A204.1 (cell line): ENCODE results near the gene KRTAP10-11.
"Not testable (repeated sequence)": the region's sequence is repeated elsewhere in the genome, so short reads cannot be mapped to it uniquely, and the experiment has no call there.

ENCODE experiments used
- FAIRE-seq: peaks from 2 replicates; lab custom pipeline; 2012; peaks lifted over from hg19 to GRCh38; lab: Jason Lieb, UNC

The KRTAP10-11 gene

DNA sequence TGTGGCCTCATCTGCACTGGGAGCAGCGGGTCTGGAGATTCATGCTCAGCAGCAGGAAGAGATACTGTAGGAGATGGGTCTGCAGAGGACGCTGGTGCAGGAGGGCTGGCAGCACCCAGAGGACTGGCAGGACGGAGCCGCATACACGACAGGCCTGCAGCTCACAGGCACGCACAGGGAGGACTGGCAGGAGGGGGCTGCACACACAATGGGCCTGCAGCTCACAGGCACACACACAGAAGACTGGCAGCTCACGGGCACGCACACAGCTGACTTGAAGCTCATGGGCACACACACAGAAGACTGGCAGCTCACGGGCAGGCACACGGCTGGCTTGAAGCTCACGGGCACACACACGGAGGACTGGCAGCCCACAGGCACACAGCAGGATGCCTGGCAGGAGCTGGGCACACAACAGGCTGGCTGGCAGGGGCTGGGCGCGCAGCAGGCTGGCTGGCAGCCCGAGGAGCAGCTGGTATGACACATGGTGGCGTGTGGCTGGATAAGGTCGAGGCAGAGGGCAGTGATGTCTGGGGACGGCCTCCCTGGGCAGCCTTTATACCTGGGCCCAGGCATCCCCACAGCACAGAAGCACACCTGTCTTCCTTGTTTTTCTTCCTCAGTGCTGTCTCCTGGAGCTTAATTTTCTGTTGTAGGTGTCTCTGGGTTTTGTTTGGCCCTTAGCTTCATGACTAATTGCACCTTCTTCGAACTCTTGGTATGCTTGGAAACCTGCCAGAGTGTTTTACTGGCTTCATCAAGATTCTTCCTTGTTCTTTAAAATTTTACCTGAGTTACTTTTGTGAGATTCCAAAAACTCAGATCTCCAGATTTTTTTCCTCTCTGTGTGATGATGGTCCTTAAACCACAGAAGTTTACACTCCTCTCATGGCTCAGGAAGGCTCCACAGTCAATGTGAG lies 20.4 kb downstream of the KRTAP10-11 start, which contains the start of gene KRTAP12-2:
Gene KRTAP12-2 (minus strand): TSS at position 527 of the 920 bp plus-strand sequence. CDS start 41 bp downstream, at position 486.
- FAIRE-seq: no peak

DNA sequence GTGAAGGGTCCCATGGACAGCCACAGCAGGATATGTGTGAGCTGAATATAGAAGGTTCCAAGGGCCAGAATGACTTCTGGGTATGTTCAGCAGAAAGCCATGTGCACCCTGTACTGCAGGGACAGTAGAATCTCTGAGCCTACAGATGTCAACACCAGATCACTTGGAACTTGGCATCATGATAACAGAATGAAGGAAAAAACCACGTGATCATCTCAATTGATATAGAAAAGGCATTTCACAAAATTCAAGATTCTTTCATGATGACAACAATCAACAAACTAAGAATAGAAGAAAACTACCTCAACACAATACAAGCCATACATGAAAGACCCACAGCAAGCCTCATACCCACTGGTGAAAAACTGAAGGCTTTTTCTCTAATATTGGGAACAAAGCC lies 21.4 kb downstream of the KRTAP10-11 start:
- FAIRE-seq: no peak

DNA sequence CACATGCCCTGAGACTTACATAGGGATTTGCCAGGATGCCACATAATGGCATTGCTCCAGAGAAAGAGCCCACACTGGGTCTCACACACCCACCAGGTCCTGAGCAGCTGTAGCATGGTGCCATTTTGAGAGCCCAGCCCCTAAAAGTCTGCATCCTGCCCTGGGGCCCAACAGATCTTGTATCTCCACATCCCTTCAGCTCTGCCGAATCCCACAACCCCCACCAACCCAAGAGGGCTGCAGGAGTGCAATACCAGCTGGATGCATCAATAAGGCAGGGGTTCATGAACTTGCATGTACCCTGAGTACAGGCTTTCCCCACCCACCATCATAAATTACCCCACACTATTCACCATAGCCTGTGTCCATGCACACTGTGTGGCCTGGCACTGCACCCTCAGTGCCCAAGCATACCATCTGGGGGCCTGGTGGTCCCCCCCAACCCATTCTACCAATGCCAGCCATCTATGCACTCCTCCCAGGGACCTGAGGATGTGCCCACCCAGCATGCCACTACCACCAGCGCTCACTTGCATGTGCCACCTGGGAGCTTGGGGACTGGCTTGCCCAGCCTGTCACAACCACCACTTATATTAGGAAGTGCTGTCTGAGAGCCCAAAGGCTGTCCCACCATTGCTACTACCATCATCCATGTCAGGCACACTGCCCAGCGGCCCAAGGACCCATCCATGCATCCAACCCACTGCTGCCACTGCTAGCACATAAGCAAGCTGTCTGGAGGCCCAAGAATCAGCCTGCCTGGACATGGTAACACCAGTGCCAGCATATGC lies 24.6 kb downstream of the KRTAP10-11 start:
- FAIRE-seq: no peak

DNA sequence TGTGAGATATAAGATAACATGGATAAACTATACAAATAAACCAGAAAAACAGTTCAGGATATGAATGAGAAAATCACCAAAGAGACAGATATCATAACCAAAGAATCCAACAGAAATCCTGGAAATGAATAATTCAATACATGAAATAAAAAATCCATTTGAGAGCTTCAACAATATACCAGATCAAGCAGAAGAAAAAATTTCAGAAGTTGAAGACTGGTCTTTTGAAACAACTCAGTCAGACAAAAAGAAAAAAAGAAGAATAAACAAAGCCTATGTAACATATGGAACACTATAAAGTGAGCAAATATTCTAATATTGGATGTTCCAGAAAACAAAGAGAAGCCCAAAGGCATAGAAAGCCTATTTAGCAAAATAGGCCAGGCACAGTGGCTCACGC lies 25.7 kb downstream of the KRTAP10-11 start:
- FAIRE-seq: no peak

DNA sequence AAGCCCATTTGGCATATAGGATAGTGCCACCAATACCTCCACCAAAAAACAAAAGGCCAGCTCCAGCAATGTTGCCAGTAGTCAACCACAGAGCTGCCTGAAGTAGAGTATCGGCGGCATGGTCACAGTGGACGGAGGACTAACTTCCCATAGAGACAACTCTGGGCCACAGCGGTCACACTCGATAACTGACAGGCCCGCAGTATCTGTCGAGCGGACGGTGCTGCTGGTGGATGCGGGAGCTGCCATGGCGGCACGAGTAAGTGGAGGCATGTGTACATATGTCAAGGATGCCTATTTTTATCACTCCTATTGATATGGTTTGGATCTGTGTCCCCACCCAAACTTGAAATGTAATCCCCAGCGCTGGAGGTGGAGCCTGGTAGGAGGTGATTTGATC lies 31.7 kb downstream of the KRTAP10-11 start:
- FAIRE-seq: no peak

DNA sequence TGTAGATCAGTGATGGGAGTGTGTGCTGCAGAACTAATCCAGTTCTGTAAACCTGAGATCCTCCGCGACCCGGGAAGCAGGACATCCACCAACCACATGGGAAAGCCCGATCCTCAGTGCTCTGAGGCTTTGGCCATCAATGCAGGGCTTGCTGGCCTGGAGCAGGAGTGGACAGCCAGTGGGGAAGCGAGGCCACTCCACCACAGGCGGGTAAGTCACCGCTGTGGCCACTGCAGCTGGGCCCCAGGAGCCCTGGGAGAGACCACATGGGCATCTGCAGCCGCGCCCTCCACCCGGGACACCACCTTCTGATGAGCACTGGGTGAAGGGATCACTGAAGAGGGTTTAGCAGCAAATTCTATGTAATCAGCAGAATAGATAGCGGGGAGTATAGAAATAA lies 34.9 kb downstream of the KRTAP10-11 start:
- no peak for FAIRE-seq

DNA sequence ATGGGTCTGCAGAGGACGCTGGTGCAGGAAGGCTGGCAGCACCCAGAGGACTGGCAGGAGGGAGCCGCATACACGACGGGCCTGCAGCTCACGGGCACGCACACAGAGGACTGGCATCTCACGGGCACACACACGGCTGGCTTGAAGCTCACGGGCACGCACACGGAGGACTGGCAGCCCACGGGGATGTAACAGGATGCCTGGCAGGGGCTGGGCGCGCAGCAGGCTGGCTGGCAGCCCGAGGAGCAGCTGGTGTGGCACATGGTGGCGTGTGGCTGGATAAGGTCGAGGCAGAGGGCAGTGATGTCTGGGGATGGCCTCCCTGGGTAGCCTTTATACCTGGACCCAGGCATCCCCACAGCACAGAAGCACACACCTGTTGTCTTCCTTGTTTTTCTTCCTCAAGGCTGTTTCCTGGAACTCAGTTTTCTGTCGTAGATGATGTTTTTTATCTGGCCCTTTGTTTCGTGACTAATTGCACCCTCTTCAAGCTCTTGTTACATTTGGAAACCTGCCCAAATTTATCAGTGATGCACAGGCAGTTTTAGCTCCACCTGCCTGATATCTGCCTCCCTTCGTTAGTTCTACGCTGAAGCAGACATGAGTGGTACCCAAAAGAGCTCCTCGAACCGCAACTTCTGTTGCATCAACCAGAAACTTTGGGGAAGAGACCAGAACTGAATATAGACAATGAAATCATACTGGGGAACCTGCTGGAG lies 35.8 kb downstream of the KRTAP10-11 start, which contains the start of gene KRTAP12-1:
Gene KRTAP12-1 (minus strand): TSS at position 303 of the 719 bp plus-strand sequence. CDS start 40 bp downstream, at position 263.
- FAIRE-seq: no peak

DNA sequence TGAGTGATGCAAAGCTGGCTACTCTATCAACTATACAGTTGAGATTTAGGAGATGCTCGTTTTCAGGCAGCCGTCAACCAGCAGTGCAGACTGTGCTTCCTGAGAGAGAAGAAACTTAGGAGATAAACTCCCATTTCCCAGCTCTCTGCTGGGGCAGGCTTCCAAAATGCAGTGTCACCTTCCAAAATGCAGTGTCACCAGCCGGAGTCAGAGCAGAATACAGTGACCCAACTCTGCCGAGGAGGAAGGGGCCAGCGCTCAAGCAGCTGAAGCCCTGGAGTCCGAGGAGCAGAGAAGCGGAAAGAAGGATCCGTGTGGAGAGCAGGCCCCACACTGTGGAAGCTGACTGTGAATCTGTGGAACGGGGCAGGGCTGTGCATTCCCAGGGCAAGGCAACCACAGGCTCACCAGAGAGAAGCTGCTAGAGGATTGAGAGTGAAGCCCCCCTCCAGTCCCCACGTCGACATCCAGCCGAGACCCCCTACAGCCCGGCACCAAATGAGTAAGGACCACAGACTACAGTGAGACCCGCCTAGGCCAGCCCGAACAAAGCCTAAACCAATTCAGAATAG lies 36.5 kb downstream of the KRTAP10-11 start:
- no peak for FAIRE-seq

DNA sequence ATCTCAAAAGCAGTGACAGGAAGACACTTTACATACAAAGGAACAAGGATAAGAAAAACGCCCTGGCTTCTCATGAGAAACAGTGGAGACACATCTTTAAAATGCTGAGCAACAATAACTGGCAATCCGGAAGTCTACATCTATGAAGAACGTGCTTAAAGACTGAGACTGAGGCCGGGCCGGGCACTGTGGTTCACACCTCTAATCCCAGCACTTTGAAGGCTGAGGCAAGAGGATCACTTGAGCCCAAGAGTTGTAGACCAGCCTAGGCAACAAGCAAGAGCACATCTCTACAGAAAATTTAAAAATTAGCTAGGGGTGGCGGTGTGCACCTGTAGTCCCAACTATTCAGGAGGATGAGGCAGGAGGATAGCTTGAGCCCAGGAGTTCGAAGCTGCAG lies 37.9 kb downstream of the KRTAP10-11 start:
- no peak for FAIRE-seq

DNA sequence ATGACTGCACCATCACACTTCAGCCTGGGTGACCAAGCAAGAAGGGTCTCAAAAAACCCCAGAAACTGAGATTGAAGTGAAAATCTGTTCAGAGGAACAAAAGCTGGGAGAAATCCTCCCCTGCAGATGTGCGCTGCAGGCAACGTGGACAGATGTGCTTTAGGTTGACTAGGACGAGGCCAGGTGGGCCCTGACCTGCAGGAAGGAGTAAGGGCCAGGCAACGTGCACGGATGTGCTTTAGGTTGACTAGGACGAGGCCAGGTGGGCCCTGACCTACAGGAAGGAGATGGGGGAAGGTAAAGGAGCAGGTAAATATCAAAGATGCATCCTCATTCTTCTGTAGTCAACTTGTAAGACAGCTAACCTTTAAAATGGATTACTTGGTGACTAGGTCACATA lies 38.3 kb downstream of the KRTAP10-11 start:
- FAIRE-seq: no peak

DNA sequence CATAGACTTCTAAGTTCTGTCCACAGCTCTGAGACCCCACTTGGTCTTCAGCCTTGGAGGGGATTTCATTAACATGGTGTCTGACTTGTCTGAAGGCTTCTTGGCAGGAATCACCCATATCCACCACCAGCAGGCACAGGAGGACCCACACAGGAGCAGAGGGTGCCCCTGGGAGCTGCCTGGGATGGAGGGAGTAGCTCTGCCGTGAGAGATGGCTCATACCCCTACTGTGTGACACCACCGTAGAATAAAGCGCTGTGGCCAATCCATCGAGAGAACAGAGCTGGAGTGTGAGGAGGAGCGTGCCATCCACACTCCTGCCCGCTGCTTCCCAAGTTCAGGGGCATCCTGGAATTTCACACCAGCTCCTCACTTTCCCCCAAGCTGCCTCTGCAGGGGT lies 38.8 kb downstream of the KRTAP10-11 start:
- FAIRE-seq: not testable (repeated sequence)

DNA sequence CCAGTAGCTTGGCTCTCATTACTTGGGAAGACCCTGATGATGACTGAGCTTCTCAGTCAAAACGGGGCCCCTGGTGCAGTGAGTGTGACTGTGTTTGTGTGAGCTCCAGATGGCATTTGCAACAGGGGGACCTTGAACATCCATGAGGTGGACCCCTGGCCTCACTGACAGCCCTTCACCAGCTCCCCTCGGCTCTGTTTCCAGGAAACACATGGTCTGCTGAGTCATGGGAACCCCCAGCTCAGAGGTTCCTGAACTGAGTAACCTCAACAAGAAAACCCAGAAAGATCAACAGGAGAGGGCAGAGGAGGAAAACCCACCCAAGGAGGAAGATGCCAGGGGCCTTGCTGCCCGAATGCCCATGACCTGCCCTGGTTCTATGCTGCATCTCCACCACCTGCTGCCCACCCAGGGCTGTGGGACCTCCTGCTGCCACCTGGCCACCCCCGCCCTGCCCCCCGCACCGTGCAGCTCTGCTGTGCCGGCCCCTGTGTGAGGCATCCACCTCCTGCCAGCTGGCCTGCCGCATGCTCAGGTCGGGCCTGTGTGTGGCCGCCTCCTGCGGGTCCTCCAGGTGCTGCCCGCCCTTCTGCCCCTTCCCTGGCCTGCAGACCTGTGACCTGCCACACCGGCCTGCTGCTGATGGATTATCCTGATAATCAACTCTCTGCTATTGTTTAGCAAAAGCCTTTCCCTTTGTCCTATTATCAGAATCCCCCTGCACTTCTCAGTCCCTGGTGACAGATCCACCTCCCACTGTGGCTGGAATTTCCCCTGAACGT lies 40.0 kb downstream of the KRTAP10-11 start:
- no peak for FAIRE-seq

DNA sequence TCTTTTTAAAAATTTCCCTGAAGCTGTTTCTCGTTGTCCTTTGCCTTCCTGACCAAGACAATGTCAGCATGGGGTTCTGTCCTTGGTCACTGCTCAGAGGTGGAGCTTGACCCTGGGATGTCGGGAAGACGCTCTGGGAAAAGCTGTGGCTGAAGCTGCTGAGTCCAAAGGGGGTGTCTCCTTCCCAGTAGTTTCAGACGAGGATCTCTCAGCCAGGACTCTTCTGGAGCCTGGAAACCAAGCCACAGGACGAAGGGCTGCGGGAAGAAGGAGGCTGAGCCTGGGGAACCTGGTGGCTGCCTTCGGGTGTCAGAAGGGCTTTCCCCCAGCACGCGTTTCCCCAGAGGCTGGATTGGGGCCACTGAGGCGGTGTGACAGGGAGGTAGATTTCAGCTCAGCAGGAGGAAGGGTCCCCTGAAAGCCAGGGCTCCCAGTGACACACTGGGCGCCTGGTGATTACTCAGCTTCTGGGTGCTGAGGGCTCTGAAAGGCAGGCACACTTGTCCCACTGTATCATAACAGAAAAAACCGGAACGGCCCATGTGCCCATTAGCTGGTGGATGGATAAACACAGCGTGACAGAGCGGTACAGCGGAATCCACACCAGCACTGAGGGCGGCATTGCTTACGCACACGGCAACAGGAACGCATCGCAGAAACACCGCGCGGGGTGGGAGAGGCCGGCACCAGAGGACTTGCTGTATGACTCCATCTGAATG lies 40.8 kb downstream of the KRTAP10-11 start:
- no peak for FAIRE-seq

DNA sequence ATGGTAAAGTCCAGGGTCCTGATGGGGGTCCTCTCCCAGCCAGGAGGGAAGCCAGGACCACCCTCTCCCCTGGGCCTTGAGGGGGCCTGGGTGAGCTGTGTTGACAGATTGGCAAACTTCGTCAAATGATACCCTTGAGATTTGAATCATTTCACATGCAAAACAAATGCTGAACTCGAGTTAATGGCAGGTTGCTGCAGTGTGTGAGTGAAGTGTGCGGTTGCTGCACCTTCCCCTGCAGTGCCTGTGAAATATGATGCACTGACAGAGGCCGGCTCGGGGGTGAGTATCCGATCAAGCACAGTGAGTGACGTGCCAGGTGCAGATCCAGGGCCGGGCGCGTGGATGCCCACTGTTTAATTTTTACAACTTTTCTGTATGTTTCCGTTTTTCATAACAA lies 41.5 kb downstream of the KRTAP10-11 start:
- FAIRE-seq: no peak

DNA sequence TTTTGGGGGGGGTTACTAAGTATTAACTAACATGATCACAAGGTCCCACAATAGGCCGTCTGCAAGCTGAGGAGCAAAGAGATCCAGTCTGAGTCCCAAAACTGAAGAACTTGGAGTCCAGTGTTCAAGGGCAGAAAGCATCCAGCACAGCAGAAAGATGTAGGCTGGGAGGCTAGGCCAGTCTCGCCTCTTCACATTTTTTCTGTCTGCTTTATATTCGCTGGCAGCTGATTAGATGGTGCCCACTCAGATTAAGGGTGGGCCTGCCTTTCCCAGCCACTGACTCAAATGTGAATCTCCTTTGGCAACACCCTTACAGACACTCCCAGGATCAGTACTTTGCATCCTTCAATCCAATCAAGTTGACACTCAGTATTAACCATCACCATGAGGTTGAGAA lies 43.5 kb downstream of the KRTAP10-11 start:
- not testable (repeated sequence) for FAIRE-seq

DNA sequence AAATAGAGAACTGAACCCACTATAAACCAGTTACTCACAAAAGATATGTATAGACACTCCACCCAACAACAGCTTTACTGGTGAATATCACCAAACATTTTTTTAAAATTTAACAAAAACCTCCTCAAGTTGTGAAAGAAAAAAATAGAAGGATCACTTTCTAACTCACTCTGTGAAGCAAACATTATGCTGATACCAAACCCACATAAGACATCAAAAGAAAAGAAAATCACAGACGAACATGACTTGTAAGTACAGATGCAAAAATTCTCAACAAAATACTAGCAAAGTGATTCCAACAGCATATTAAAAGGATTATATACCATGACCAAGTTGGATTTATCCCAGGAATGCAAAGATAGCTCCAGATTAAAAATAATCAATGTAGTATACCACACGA lies 45.5 kb downstream of the KRTAP10-11 start:
- no peak for FAIRE-seq

DNA sequence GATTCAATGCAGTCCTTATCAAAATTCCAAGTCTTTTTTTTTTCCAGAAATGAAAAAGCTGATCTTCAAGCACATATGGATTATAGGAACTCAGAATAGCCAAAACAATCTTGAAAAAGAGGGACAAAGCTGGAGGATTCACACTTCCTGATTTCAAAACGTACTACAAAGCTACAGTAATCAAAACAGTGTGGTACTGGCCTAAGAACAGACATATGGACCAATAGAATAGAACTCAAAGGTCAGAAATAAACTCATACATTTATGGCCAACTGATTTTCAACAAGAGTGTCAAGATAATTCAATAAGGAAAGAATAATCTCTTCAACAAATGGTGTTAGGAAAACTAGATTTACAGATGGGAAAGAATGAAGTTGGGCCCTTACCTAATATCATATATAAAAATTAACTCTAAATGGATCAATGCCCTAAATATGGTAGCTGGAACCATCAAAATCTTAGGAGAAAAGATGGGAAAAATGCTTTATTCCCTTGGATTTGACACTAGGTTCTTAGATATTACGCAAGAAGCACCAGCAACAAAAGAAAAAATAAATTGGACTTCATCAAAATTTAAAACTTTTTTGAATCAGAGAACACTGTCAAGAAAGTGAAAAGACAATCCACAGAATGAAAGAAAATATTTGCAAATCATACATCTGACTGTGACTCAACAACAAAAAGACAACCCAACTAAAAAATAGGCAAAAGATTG lies 46.7 kb downstream of the KRTAP10-11 start:
- no peak for FAIRE-seq

DNA sequence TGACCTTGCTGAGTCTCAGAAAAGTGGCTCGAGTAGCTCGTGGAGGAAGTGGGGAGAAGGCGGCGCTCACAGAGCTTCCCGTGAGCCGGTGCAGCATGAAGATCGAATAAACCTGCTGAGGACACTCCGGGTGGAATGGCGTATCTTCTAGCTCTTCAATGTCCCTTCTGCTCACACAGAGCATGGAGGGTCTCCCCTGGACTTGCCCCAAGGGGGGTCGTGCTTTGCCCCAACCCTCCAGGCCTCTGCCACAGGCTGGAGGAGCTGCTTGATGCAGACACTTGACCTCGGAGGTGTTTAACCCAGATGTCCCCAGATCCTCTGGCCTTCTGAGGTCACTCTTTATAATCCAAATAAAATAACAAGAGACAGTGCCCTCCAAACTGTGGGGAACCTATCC lies 48.6 kb downstream of the KRTAP10-11 start:
- no peak for FAIRE-seq

DNA sequence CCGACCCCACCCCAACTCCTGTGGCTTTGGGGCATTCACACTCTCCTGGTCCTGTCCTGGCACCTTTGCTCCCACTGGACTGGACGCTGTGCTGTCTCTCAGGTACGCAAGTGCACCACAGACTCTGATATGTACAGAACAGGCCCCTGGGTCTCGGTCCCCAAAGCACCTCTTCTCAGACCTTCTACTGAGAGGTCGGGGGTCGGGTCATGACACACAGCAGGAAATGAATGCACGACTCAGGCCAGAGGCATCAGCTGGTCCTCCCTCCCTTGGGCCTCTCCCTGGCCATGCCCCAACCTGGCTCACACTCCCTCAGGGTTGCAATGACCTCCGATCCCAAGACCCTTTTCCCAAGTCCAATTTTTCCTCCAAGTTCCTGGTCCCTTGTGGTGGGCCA lies 49.0 kb downstream of the KRTAP10-11 start:
- FAIRE-seq: no peak

DNA sequence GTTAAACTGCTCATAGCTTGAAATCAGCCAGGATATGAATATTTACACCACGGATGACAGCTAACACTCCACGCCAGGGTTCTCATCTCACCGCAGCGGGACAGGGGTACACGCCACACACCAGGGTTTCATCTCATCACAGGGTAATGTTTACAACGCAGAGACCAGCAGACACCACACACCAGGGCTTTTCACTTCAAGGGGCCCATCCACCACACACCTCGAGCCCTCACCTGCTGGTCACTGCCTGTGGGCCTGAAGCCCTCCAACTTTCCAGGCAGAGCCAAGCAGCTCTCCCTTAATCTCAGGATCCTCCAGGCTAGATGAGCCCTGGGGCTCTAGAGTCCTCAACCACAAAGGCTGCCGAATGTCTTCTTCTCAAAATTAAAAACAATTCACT lies 49.4 kb downstream of the KRTAP10-11 start:
- FAIRE-seq: no peak
